Stimulated activated naive CD4-positive, alpha-beta T cell (primary cell): Measurements from ENCODE around the gene MTCP1.

Experiments used
- DNase-seq, 6 experiments: peaks; one replicate each; lab custom pipeline; 2025; lab: John Stamatoyannopoulos, UW

MTCP1 gene

GRCh38 chrX:155070975-155071693 lies at the start of gene MTCP1, which contains the start of the genes BRCC3 and CMC4:
Gene MTCP1, minus strand, starts transcription at chrX:155071136. Its CDS starts 5,126 bp downstream, at chrX:155066010.
Gene BRCC3, plus strand, starts transcription at chrX:155071508. Its CDS starts 20 bp downstream, at chrX:155071528.
Gene CMC4, minus strand, starts transcription at chrX:155071136. Its CDS starts 7,113 bp downstream, at chrX:155064023.
- DNase-seq = peak; percentile 70 to 80 (median 73)

GRCh38 chrX:155115174-155115819 lies 44.4 kb upstream of the MTCP1 start:
- no peak for DNase-seq

- no peak for DNase-seq
Observed at GRCh38 chrX:155113097-155113496, 42.2 kb upstream of the MTCP1 start.

- no peak for DNase-seq
Observed at GRCh38 chrX:155112171-155112570, 41.2 kb upstream of the MTCP1 start.

GRCh38 chrX:155108427-155108826 lies 37.5 kb upstream of the MTCP1 start:
- no peak for DNase-seq

- DNase-seq = no peak
Observed at GRCh38 chrX:155105919-155106318, 35.0 kb upstream of the MTCP1 start.

- peak in 5 of 6 experiments; percentile 3 to 53 (median 16) for DNase-seq
Observed at GRCh38 chrX:155094468-155095061, 23.6 kb upstream of the MTCP1 start.

- DNase-seq = no peak
Observed at GRCh38 chrX:155086961-155087735, 16.2 kb upstream of the MTCP1 start.

- DNase-seq = peak in 5 of 6 experiments; percentile 2 to 23 (median 11)
Observed at GRCh38 chrX:155086202-155086840, 15.4 kb upstream of the MTCP1 start.

- DNase-seq = peak in 3 of 6 experiments; percentile 2 to 72 (median 28)
Observed at GRCh38 chrX:155071694-155072280, 851 bp upstream of the MTCP1 start.

- DNase-seq = peak in 1 of 6 experiments; percentile 40
Observed at GRCh38 chrX:155070663-155070974, 317 bp downstream of the MTCP1 start.

GRCh38 chrX:155070038-155070437 lies 898 bp downstream of the MTCP1 start:
- no peak for DNase-seq

GRCh38 chrX:155069414-155069813 lies 1.5 kb downstream of the MTCP1 start:
- DNase-seq = no peak

- DNase-seq = no peak
Observed at GRCh38 chrX:155068165-155068564, 2.8 kb downstream of the MTCP1 start.

- no peak for DNase-seq
Observed at GRCh38 chrX:155065035-155065734, 5.8 kb downstream of the MTCP1 start.

GRCh38 chrX:155061760-155062159 lies 9.2 kb downstream of the MTCP1 start:
- DNase-seq = no peak

GRCh38 chrX:155056877-155057792 lies 13.8 kb downstream of the MTCP1 start:
- peak; percentile 14 to 55 (median 43) for DNase-seq

GRCh38 chrX:155056471-155056870 lies 14.5 kb downstream of the MTCP1 start:
- DNase-seq = no peak

GRCh38 chrX:155055494-155055893 lies 15.4 kb downstream of the MTCP1 start:
- no peak for DNase-seq

- no peak for DNase-seq
Observed at GRCh38 chrX:155054255-155054654, 16.7 kb downstream of the MTCP1 start.
